HCT116 (cell line): ENCODE results near the gene NKTR. TPM values are rescaled to one million over a fixed set of nuclear protein-coding genes. Genes with fewer than 3 reads are reported as not detected.

Experiments used
- ATAC-seq: fragments of 200-7000 bp; cut with Tn5 transposase; 2 replicates; pipeline ENCODE4 v1.9.1; 2020; ENCODE audit warnings: mild to moderate bottlenecking, moderate library complexity
- BruUV-seq: library from RNA; stranded (reverse); fragments of 400-500 nt; replicated peaks from 2 replicates; lab custom pipeline; 2021; lab: Mats Ljungman, UMichigan
- CTCF ChIA-PET: fragments of 300-600 bp; sonication (Branson Sonifier 250); formaldehyde crosslinking; loops from one replicate; lab custom pipeline; 2021; ENCODE audit warnings: antibody characterized with exemption; lab: Charles Lee
- POLR2A ChIA-PET: fragments of 300-600, 350-600 bp; sonication (Branson Sonifier 250); formaldehyde crosslinking; loops from one replicate; lab custom pipeline; 2021; ENCODE audit warnings: antibody characterized with exemption; lab: Charles Lee
- RAD21 ChIA-PET, 2 experiments: fragments of 300-600 bp; sonication (Branson Sonifier 250); formaldehyde crosslinking; loops; one replicate each; lab custom pipeline; 2023; ENCODE audit warnings: low total read pairs in 2 of 2; ENCODE audit not compliant: uncharacterized antibody in 2 of 2, unreplicated experiment in 2 of 2, low non-redundant PET in 1 of 2; lab: Charles Lee
- DNase-seq: peaks from one replicate; pipeline ENCODE4 v3.0.0-alpha.2; 2010; ENCODE audit warnings: low read depth, low spot score
- H2AFZ ChIP-seq: fragments of 200-600 bp; shearing (Covaris generic), sonication (generic); 2 replicates; pipeline ENCODE4 v1.6.1; 2017; ENCODE audit warnings: low read depth, mixed run types, mixed read lengths, antibody characterized with exemption, low read length; ENCODE audit not compliant: poor library complexity, severe bottlenecking
- H3K27ac ChIP-seq: 2 replicates; pipeline ENCODE4 v1.5.1; 2012; ENCODE audit warnings: low read depth, low read length
- H3K27me3 ChIP-seq: fragments of 200-600 bp; sonication (generic); 2 replicates; pipeline ENCODE4 v1.6.1; 2016; ENCODE audit warnings: mixed run types, low read length, mixed read lengths; ENCODE audit not compliant: insufficient read depth
- H3K36me3 ChIP-seq, 2 experiments: fragments of 200-500 bp in 1 of 2; fragments of 200-600 bp in 1 of 2; sonication (Bioruptor generic) in 1 of 2; sonication (generic) in 1 of 2; 2 replicates each; pipeline versions ENCODE4 v1.5.1 to v1.6.1; 2014 to 2016; ENCODE audit warnings: low read length in 2 of 2, inconsistent platforms in 1 of 2, mixed read lengths in 1 of 2, mixed run types in 1 of 2; ENCODE audit not compliant: insufficient read depth in 2 of 2, control insufficient read depth in 1 of 2
- H3K4me1 ChIP-seq, 2 experiments: fragments of 200-600 bp in 1 of 2; sonication (generic) in 1 of 2; 2 replicates each; pipeline versions ENCODE4 v1.5.1 to v1.6.1; 2012 to 2017; ENCODE audit warnings: low read length in 2 of 2, inconsistent platforms in 1 of 2, mild to moderate bottlenecking in 1 of 2, mixed read lengths in 1 of 2, mixed run types in 1 of 2, moderate library complexity in 1 of 2; ENCODE audit not compliant: insufficient read depth in 2 of 2, control insufficient read depth in 1 of 2
- H3K4me2 ChIP-seq: fragments of 200-600 bp; sonication (generic); 2 replicates; pipeline ENCODE4 v1.6.1; 2017; ENCODE audit warnings: mixed run types, low read length, mixed read lengths
- H3K4me3 ChIP-seq, 2 experiments: fragments of 200-600 bp in 1 of 2; sonication (generic) in 1 of 2; replicated peaks in 1 of 2; 2 replicates each; pipeline ENCODE4 v1.5.1; 2011 to 2016; ENCODE audit warnings: low read length in 2 of 2, control low read depth in 1 of 2, low read depth in 1 of 2, mild to moderate bottlenecking in 1 of 2, mixed read lengths in 1 of 2, mixed run types in 1 of 2
- H3K79me2 ChIP-seq: fragments of 200-600 bp; sonication (generic); 2 replicates; pipeline ENCODE4 v1.6.1; 2017; ENCODE audit warnings: mild to moderate bottlenecking, mixed run types, low read length, moderate library complexity, mixed read lengths; ENCODE audit not compliant: insufficient read depth
- H3K9ac ChIP-seq: fragments of 200-600 bp; sonication (generic); 2 replicates; pipeline ENCODE4 v1.6.1; 2016; ENCODE audit warnings: low read length, mixed read lengths
- H3K9me2 ChIP-seq: fragments of 200-600 bp; sonication (generic), shearing (Covaris generic); 2 replicates; pipeline ENCODE4 v1.6.1; 2017; ENCODE audit warnings: mixed run types, mild to moderate bottlenecking, moderate library complexity; ENCODE audit not compliant: insufficient read depth
- H3K9me3 ChIP-seq, 2 experiments: fragments of 200-500 bp in 1 of 2; fragments of 200-600 bp in 1 of 2; sonication (Bioruptor generic) in 1 of 2; sonication (generic) in 1 of 2; 2 replicates each; pipeline ENCODE4 v1.6.1; 2014 to 2017; ENCODE audit warnings: low read length in 2 of 2, mixed read lengths in 2 of 2, inconsistent platforms in 1 of 2, low read depth in 1 of 2, mild to moderate bottlenecking in 1 of 2, mixed run types in 1 of 2, moderate library complexity in 1 of 2; ENCODE audit not compliant: control insufficient read depth in 1 of 2, insufficient read depth in 1 of 2
- H4K20me1 ChIP-seq: fragments of 200-600 bp; sonication (generic), shearing (Covaris generic); 2 replicates; pipeline ENCODE4 v1.6.1; 2017; ENCODE audit warnings: mixed run types, mild to moderate bottlenecking, moderate library complexity; ENCODE audit not compliant: insufficient read depth
- CBX3 ChIP-seq: IDR thresholded peaks from 2 replicates; pipeline ENCODE4 v1.6.1; 2012; ENCODE audit warnings: low read depth
- CEBPB ChIP-seq: IDR thresholded peaks from 2 replicates; pipeline ENCODE4 v1.6.1; 2012; ENCODE audit warnings: low read depth
- EGR1 ChIP-seq: IDR thresholded peaks from 2 replicates; pipeline ENCODE4 v1.6.1; 2012; ENCODE audit warnings: low read depth
- ELF1 ChIP-seq: IDR thresholded peaks from 2 replicates; pipeline ENCODE4 v1.6.1; 2012; ENCODE audit warnings: low read depth, borderline replicate concordance
- EZH2 ChIP-seq: fragments of 200-600 bp; sonication (generic); IDR thresholded peaks from 2 replicates; pipeline ENCODE4 v1.6.1; 2017; ENCODE audit warnings: antibody characterized with exemption, mixed run types
- EZH2phosphoT487 ChIP-seq: fragments of 200-600 bp; IDR thresholded peaks from 2 replicates; pipeline ENCODE4 v1.6.1; 2018; ENCODE audit warnings: antibody characterized with exemption, borderline replicate concordance
- FOSL1 ChIP-seq: IDR thresholded peaks from 2 replicates; pipeline ENCODE4 v1.6.1; 2012; ENCODE audit warnings: low read depth
- JUND ChIP-seq: IDR thresholded peaks from 2 replicates; pipeline ENCODE4 v1.6.1; 2012
- POLR2A ChIP-seq: IDR thresholded peaks from 2 replicates; pipeline ENCODE4 v1.7.0; 2011; ENCODE audit warnings: borderline replicate concordance; ENCODE audit not compliant: insufficient read depth, insufficient read length; ENCODE audit errors: extremely low read depth
- SIN3A ChIP-seq: IDR thresholded peaks from 2 replicates; pipeline ENCODE4 v1.6.1; 2012; ENCODE audit warnings: low read depth
- TCF7L2 ChIP-seq: IDR thresholded peaks from 2 replicates; pipeline ENCODE4 v1.7.0; 2011; ENCODE audit warnings: borderline replicate concordance, inconsistent platforms; ENCODE audit not compliant: insufficient read depth, insufficient read length; ENCODE audit errors: extremely low read depth
- YY1 ChIP-seq: IDR thresholded peaks from 2 replicates; pipeline ENCODE4 v1.6.1; 2011; ENCODE audit warnings: low read length, low read depth, moderate library complexity, mild to moderate bottlenecking; ENCODE audit not compliant: insufficient replicate concordance; ENCODE audit errors: extremely low read depth
- ZFX ChIP-seq: fragments of 450-650 bp; IDR thresholded peaks from 2 replicates; pipeline ENCODE4 v1.6.1; 2017
- ZNF274 ChIP-seq: fragments of 200-500 bp; sonication (Bioruptor generic); IDR thresholded peaks from 2 replicates; pipeline ENCODE4 v1.6.1; 2014; ENCODE audit warnings: mild to moderate bottlenecking, low read depth, low read length, inconsistent platforms
- intact Hi-C: fragments of 100-400 bp; cut with micrococcal nuclease; formaldehyde crosslinking; loops from 2 replicates; pipeline ENCODE4 v1.10.0; 2022
- total RNA-seq: library from RNA; stranded (reverse); gene quantifications from one replicate; pipeline ENCODE4 v1.2.1, GENCODE V29; 2021; ENCODE audit not compliant: unreplicated experiment
- TF ChIP-seq, protein P1 (sequence below): IDR thresholded peaks from 2 replicates; pipeline ENCODE4 v1.6.1; 2012
- TF ChIP-seq, protein P2 (sequence below): IDR thresholded peaks from 2 replicates; pipeline ENCODE4 v1.6.1; 2011; ENCODE audit warnings: mild to moderate bottlenecking, low read length, moderate library complexity; ENCODE audit not compliant: insufficient replicate concordance; ENCODE audit errors: extremely low read depth
- TF ChIP-seq, protein P3 (sequence below), 3 experiments: fragments of 200-600 bp in 1 of 3; sonication (generic) in 1 of 3; IDR thresholded peaks in 2 of 3; conservative IDR thresholded peaks in 1 of 3; 2 replicates each; pipeline ENCODE4 v1.5.1; 2012 to 2017; ENCODE audit warnings: low read depth in 2 of 3, low read length in 2 of 3, antibody characterized with exemption in 1 of 3, borderline replicate concordance in 1 of 3, control low read depth in 1 of 3, mild to moderate bottlenecking in 1 of 3, mixed read lengths in 1 of 3, mixed run types in 1 of 3, moderate library complexity in 1 of 3; ENCODE audit not compliant: insufficient read depth in 1 of 3

Gene NKTR
- total RNA-seq, 1 experiment from 2014 or later: 59.7 TPM

DNA sequence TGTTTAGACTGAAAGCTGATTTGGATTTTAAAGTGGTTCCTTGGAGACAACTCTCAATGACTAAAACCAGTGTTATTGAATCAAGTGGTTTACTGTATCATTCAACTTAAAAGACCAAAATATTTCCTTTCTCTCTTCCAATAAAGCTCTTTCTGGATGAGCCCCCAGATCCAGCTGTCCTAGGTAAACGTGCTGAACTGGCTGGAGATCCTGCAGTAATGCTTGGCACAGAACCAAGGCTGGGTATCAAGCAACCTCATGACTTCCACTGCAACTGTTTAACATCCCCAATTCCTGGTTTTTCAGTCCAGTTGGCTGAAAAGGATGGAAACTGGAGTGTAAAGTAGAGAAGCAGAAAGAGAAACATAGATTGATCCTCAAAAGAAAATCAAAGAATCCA, 47.7 kb upstream of the NKTR start:
- no peaks in the 10 kb centered on the region for H3K79me2 ChIP-seq
- ATAC-seq: no peak
- CTCF ChIA-PET: interaction anchor here (1.1 kb wide), 1 partner anchor 323 kb away, joined by 5 read pairs; no protein-coding TSS in a partner anchor
- H4K20me1 ChIP-seq: no peaks in the 10 kb centered on the region
- no peaks in the 10 kb centered on the region for H3K9me2 ChIP-seq
- H3K27ac ChIP-seq: no peak overlapping the region
- RAD21 ChIA-PET: no interaction called here
- BruUV-seq: no TSS peak
- H3K9ac ChIP-seq: no peak overlapping the region
- TF ChIP-seq, protein P1, sequence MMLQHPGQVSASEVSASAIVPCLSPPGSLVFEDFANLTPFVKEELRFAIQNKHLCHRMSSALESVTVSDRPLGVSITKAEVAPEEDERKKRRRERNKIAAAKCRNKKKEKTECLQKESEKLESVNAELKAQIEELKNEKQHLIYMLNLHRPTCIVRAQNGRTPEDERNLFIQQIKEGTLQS: no peak
- TF ChIP-seq FOSL1 (no peak), SIN3A (no peak)
- TF ChIP-seq, protein P2, sequence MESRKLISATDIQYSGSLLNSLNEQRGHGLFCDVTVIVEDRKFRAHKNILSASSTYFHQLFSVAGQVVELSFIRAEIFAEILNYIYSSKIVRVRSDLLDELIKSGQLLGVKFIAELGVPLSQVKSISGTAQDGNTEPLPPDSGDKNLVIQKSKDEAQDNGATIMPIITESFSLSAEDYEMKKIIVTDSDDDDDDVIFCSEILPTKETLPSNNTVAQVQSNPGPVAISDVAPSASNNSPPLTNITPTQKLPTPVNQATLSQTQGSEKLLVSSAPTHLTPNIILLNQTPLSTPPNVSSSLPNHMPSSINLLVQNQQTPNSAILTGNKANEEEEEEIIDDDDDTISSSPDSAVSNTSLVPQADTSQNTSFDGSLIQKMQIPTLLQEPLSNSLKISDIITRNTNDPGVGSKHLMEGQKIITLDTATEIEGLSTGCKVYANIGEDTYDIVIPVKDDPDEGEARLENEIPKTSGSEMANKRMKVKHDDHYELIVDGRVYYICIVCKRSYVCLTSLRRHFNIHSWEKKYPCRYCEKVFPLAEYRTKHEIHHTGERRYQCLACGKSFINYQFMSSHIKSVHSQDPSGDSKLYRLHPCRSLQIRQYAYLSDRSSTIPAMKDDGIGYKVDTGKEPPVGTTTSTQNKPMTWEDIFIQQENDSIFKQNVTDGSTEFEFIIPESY: no peak
- no peaks in the 10 kb centered on the region for H3K27me3 ChIP-seq
- intact Hi-C loops: loop anchor here (10.0 kb wide), 1 partner anchor 638 kb away; no protein-coding TSS in a partner anchor
- H3K4me2 ChIP-seq: no peak overlapping the region
- no peak overlapping the region for H3K4me3 ChIP-seq
- no peak for DNase-seq
- no peaks in the 10 kb centered on the region for H3K4me1 ChIP-seq
- no peaks in the 10 kb centered on the region for H3K9me3 ChIP-seq
- no peak overlapping the region for H2AFZ ChIP-seq
- POLR2A ChIA-PET: interaction anchor here (1.2 kb wide), 1 partner anchor 38 kb away, joined by 3 read pairs; the partner anchor contains the start of gene SS18L2
- H3K36me3 ChIP-seq: peaks cover 11 to 22% of the 10 kb centered on the region in 2 experiments; a peak in 3 of 4 replicates

DNA sequence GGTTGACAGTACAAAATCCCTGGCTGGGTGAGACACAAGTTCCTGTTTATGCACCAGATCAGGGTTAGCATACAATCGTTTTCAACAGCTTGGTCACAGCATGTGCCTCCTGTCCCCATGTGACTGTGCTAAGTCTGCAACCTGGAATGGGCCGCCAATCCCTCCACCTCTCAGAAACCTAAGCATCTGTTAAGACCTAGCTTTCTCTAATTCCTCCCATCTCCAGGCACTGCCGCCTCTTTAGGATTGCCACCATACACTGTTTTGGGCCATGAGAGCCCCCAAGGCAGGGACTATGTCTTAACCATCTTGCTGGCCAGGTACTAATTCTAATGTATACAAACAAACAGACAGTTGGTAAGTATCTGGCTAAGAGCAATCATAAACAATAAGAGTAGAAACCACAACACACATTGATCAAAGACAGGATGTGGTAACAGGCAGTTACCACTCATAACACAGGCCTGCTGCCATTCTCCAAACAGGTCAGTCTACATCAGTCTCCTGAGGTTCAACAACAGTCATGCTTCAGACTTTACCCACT, 44.3 kb upstream of the NKTR start:
- intact Hi-C loops: loop anchor here (10.0 kb wide), 1 partner anchor 641 kb away; no protein-coding TSS in a partner anchor
- Histone ChIP-seq H3K4me3 (no peak overlapping the region), H3K9me2 (no peaks in the 10 kb centered on the region), H3K27ac (no peak overlapping the region), H3K4me1 (no peaks in the 10 kb centered on the region), H3K27me3 (no peaks in the 10 kb centered on the region), H3K9me3 (no peaks in the 10 kb centered on the region), H3K4me2 (no peak overlapping the region), H3K9ac (no peak overlapping the region), H3K79me2 (no peaks in the 10 kb centered on the region), H3K36me3 (peaks cover 26 to 36% of the 10 kb centered on the region in 2 experiments), H4K20me1 (no peaks in the 10 kb centered on the region), H2AFZ (no peak overlapping the region)
- ATAC-seq (no peak), DNase-seq (no peak)
- ChIA-PET POLR2A (no interaction called here), RAD21 (no interaction called here), CTCF (no interaction called here)
- BruUV-seq: no TSS peak
- TF ChIP-seq POLR2A: no peak
- TF ChIP-seq EZH2phosphoT487: no peak
- TF ChIP-seq, protein P3, sequence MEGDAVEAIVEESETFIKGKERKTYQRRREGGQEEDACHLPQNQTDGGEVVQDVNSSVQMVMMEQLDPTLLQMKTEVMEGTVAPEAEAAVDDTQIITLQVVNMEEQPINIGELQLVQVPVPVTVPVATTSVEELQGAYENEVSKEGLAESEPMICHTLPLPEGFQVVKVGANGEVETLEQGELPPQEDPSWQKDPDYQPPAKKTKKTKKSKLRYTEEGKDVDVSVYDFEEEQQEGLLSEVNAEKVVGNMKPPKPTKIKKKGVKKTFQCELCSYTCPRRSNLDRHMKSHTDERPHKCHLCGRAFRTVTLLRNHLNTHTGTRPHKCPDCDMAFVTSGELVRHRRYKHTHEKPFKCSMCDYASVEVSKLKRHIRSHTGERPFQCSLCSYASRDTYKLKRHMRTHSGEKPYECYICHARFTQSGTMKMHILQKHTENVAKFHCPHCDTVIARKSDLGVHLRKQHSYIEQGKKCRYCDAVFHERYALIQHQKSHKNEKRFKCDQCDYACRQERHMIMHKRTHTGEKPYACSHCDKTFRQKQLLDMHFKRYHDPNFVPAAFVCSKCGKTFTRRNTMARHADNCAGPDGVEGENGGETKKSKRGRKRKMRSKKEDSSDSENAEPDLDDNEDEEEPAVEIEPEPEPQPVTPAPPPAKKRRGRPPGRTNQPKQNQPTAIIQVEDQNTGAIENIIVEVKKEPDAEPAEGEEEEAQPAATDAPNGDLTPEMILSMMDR (IDR thresholded peaks at IDR 0.05 in 2 of 3, conservative IDR thresholded peaks at IDR 0.05 in 1 of 3; ENCODE audit: borderline replicate concordance in 1 of 3, insufficient read depth in 1 of 3, low read depth in 2 of 3, low read length in 2 of 3): no peak
- no peak for TF ChIP-seq ELF1
- TF ChIP-seq ZFX: no peak
- no peak for TF ChIP-seq YY1
- no peak for TF ChIP-seq TCF7L2
- no peak for TF ChIP-seq EGR1
- no peak for TF ChIP-seq SIN3A
- TF ChIP-seq EZH2: no peak
- TF ChIP-seq FOSL1: no peak
- TF ChIP-seq JUND: no peak
- TF ChIP-seq CBX3: no peak
- TF ChIP-seq ZNF274: no peak
- no peak for TF ChIP-seq CEBPB
